PC-9 (cell line): ENCODE measurements around the gene CERKL.

Source experiments
- CTCF ChIP-seq: fragments of 200-600 bp; sonication (generic); conservative IDR thresholded peaks from 2 replicates; pipeline ENCODE4 v1.6.1; 2017; ENCODE audit warnings: mixed run types, antibody characterized with exemption, mild to moderate bottlenecking, moderate library complexity
- EZH2 ChIP-seq: fragments of 200-600 bp; sonication (generic); IDR thresholded peaks from 2 replicates; pipeline ENCODE4 v1.8.0; 2017; ENCODE audit warnings: antibody characterized with exemption, low read depth

GRCh38 chr2:181588546-181588945 is 68.4 kb downstream of the CERKL start:
- TF ChIP-seq CTCF: no peak
- TF ChIP-seq EZH2: no peak
